Measurements from ENCODE around the gene KMT2D. TPM values are rescaled to one million over a fixed set of nuclear protein-coding genes. Genes with fewer than 3 reads are reported as not detected.

Gene KMT2D
- total RNA-seq, 6 experiments from 2014 or later: 28.6 to 35.4 (median 33.3) TPM

- intact Hi-C loops (cut with DNase I): no loop called here
- peaks cover 0 to 6% (median 2%) of the 10 kb centered on the region in 4 donors for H3K4me1 ChIP-seq
- peaks cover 0 to 17% (median 10%) of the 10 kb centered on the region in 4 donors for H3K36me3 ChIP-seq
- H3K27me3 ChIP-seq: no peaks in the 10 kb centered on the region
- no peak for TF ChIP-seq CTCF (IDR thresholded peaks at IDR 0.05)
- TF ChIP-seq POLR2A (IDR thresholded peaks at IDR 0.05): no peak
- no peaks in the 10 kb centered on the region for H3K9me3 ChIP-seq
- DNase-seq: no peak
- H3K4me3 ChIP-seq: no peak overlapping the region
- ATAC-seq: no peak
- 83% methylated on average over 1 of the region's 1 CpG for WGBS (ENCODE audit: insufficient coverage, low coverage, low lambda C conversion rate, missing lambda C conversion rate)
- no peak overlapping the region for H3K27ac ChIP-seq
These were observed 46.0 kb downstream of the KMT2D start for GRCh38 chr12:49014547-49014946.

GRCh38 chr12:49013428-49013827 lies 47.2 kb downstream of the KMT2D start:
- no peaks in the 10 kb centered on the region for H3K9me3 ChIP-seq
- H3K4me3 ChIP-seq: no peak overlapping the region
- TF ChIP-seq POLR2A (IDR thresholded peaks at IDR 0.05): no peak
- TF ChIP-seq CTCF (IDR thresholded peaks at IDR 0.05): no peak
- peaks cover 0 to 6% (median 2%) of the 10 kb centered on the region in 4 donors for H3K4me1 ChIP-seq
- peaks cover 0 to 17% (median 10%) of the 10 kb centered on the region in 4 donors for H3K36me3 ChIP-seq
- DNase-seq: no peak
- intact Hi-C loops (cut with DNase I): no loop called here
- no peak overlapping the region for H3K27ac ChIP-seq
- H3K27me3 ChIP-seq: no peaks in the 10 kb centered on the region
- no peak for ATAC-seq
- WGBS (ENCODE audit: insufficient coverage, low coverage, low lambda C conversion rate, missing lambda C conversion rate): 91% methylated on average over 3 of the region's 3 CpGs

- intact Hi-C loops (cut with DNase I): no loop called here
- peaks cover 0 to 5% (median 2%) of the 10 kb centered on the region in 4 donors for H3K4me1 ChIP-seq
- H3K4me3 ChIP-seq: no peak overlapping the region
- DNase-seq (no peak), ATAC-seq (no peak)
- no peaks in the 10 kb centered on the region for H3K9me3 ChIP-seq
- no peak overlapping the region for H3K27ac ChIP-seq
- no peak for TF ChIP-seq CTCF (IDR thresholded peaks at IDR 0.05)
- TF ChIP-seq POLR2A (IDR thresholded peaks at IDR 0.05): no peak
- no peaks in the 10 kb centered on the region for H3K27me3 ChIP-seq
- peaks cover 0 to 17% (median 10%) of the 10 kb centered on the region in 4 donors for H3K36me3 ChIP-seq
These were observed 47.9 kb downstream of the KMT2D start for GRCh38 chr12:49012739-49013138.

Other genes starting within 250 kb of the KMT2D start
- 1 to 10 TPM in 4 of 6 experiments, under 1 TPM in 2; 0.62 to 2.1 (median 1.2) TPM for gene CACNB3, start 242.3 kb downstream of the KMT2D start, total RNA-seq
- gene DDX23, start 208.6 kb downstream of the KMT2D start, total RNA-seq: 10 to 100 TPM; 24.4 to 39.6 (median 31.8) TPM
- gene RND1, start 194.9 kb downstream of the KMT2D start, total RNA-seq: 10 to 100 TPM in 5 of 6 experiments, 1 to 10 TPM in 1; 6.4 to 72.8 (median 17.2) TPM
- gene FKBP11, start 135.3 kb downstream of the KMT2D start, total RNA-seq: 10 to 100 TPM; 34.9 to 59.5 (median 52.5) TPM
- gene ARF3, start 103.3 kb downstream of the KMT2D start, total RNA-seq: 10 to 100 TPM; 30.9 to 50.7 (median 47.2) TPM
- under 1 TPM in 2 of 6 experiments, not detected in 4; 0.12 TPM for gene WNT10B, start 89.1 kb downstream of the KMT2D start, total RNA-seq
- gene WNT1, start 82.5 kb downstream of the KMT2D start, total RNA-seq: not detected
- under 1 TPM in 2 of 6 experiments, not detected in 4; 0.18 to 0.19 TPM for gene DDN, start 61.4 kb downstream of the KMT2D start, total RNA-seq
- gene PRKAG1, start 42.0 kb downstream of the KMT2D start, total RNA-seq: 10 to 100 TPM; 24.8 to 36.2 (median 30.1) TPM
- gene RHEBL1, start 9.2 kb upstream of the KMT2D start, total RNA-seq: under 1 TPM in 5 of 6 experiments, not detected in 1; 0.17 to 0.60 (median 0.43) TPM
- gene DHH, start 34.0 kb upstream of the KMT2D start, total RNA-seq: under 1 TPM in 3 of 6 experiments, not detected in 3; 0.04 to 0.13 (median 0.07) TPM
- 10 to 100 TPM; 12.2 to 34.5 (median 16.3) TPM for gene LMBR1L, start 50.1 kb upstream of the KMT2D start, total RNA-seq
- 100 to 1,000 TPM in 5 of 6 experiments, 10 to 100 TPM in 1; 90.3 to 370 (median 174) TPM for gene TUBA1B, start 70.6 kb upstream of the KMT2D start, total RNA-seq
- 10 to 100 TPM in 2 of 6 experiments, 1 to 10 TPM in 4; 3.8 to 18.9 (median 5.8) TPM for gene TUBA1A, start 128.3 kb upstream of the KMT2D start, total RNA-seq
- gene TUBA1C, start 204.3 kb upstream of the KMT2D start, total RNA-seq: 100 to 1,000 TPM in 2 of 6 experiments, 10 to 100 TPM in 4; 40.6 to 224 (median 68.7) TPM
- not detected for gene PRPH, start 234.4 kb upstream of the KMT2D start, total RNA-seq